ENCODE results near the gene DKK1.

The DKK1 gene

GRCh38 chr10:52313933-52314821, at the start of gene DKK1:
Gene DKK1 (plus strand): TSS chr10:52314281. CDS start chr10:52314435, 154 bp downstream.
- DNase-seq = no peak

GRCh38 chr10:52265131-52265926, 48.8 kb upstream of the DKK1 start:
- no peak for DNase-seq

- DNase-seq = no peak
Measured at GRCh38 chr10:52266858-52267257, 47.2 kb upstream of the DKK1 start.

- DNase-seq = no peak
Measured at GRCh38 chr10:52268790-52269189, 45.3 kb upstream of the DKK1 start.

GRCh38 chr10:52269233-52269632, 44.8 kb upstream of the DKK1 start:
- no peak for DNase-seq

- DNase-seq = no peak
Measured at GRCh38 chr10:52276163-52276562, 37.9 kb upstream of the DKK1 start.

- no peak for DNase-seq
Measured at GRCh38 chr10:52276986-52277385, 37.1 kb upstream of the DKK1 start.

GRCh38 chr10:52279546-52279945, 34.5 kb upstream of the DKK1 start:
- DNase-seq = no peak

GRCh38 chr10:52280051-52280450, 34.0 kb upstream of the DKK1 start:
- no peak for DNase-seq

GRCh38 chr10:52283174-52283573, 30.9 kb upstream of the DKK1 start:
- DNase-seq = no peak

GRCh38 chr10:52284416-52285013, 29.6 kb upstream of the DKK1 start:
- no peak for DNase-seq

GRCh38 chr10:52287866-52288265, 26.2 kb upstream of the DKK1 start:
- DNase-seq = no peak

GRCh38 chr10:52297747-52298146, 16.3 kb upstream of the DKK1 start:
- DNase-seq = no peak

- no peak for DNase-seq
Measured at GRCh38 chr10:52300599-52301277, 13.3 kb upstream of the DKK1 start.

GRCh38 chr10:52308251-52309031, 5.6 kb upstream of the DKK1 start:
- DNase-seq = peak; percentile 28

- no peak for DNase-seq
Measured at GRCh38 chr10:52312942-52313255, 1.2 kb upstream of the DKK1 start.

- DNase-seq = no peak
Measured at GRCh38 chr10:52313256-52313932, 687 bp upstream of the DKK1 start.

- no peak for DNase-seq
Measured at GRCh38 chr10:52314822-52315552, 906 bp downstream of the DKK1 start.

GRCh38 chr10:52316001-52316400, 1.9 kb downstream of the DKK1 start:
- no peak for DNase-seq

GRCh38 chr10:52316500-52316899, 2.4 kb downstream of the DKK1 start:
- DNase-seq = no peak

GRCh38 chr10:52318136-52318701, 4.1 kb downstream of the DKK1 start:
- DNase-seq = no peak
